DMS114 treated with DMSO at 0.1 percent for 48 hours (cell line): ENCODE results near the gene RALGAPB.
"Not testable (repeated sequence)": the region's sequence is repeated elsewhere in the genome, so short reads cannot be mapped to it uniquely, and the experiment has no call there.

Source experiments
- DNase-seq: peaks from one replicate; lab custom pipeline; 2025; ENCODE audit not compliant: unreplicated experiment; lab: John Stamatoyannopoulos, UW

Gene RALGAPB

DNA sequence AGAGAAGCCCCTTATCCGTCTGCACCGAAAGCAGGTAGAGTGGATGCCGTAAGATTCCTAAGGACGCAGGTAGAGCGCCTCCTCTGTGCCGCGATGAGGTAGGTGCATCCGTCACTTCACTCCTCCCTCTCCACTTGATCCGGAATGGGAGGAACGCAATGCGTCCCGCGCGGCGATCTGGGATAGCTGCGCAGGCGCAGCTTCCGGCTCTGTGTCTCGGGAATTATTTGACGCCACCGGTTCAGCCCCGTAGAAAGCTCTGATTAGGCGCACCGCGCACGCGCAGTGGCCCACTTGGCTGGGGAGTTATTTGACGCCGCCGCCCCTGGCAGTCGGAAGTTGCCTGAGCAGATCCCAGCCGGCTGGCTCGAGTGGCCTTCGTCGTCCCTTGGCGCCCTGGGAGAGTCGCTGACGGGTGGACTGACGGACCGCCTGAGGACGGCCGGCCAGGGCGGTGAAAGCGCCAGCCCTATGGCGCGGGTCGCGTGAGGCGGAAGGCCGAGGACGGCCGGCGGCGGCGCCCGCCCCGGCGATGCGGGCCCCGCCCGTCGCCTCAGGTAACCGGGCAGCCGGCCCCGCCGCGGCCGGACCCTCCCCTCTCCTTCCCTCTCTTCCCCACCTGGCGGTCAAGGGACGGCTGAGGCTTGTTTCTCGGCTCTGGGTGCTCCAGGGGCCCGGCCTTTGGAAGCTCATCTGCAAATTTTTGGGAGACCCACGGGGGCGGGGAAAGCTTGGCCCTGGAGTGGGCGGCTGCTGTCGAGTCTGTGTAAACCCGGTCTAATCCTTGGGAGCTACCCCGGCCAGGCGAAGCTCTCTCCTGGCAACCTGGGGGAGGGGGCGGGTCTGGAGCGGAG, at the start of gene RALGAPB:
TSS of gene RALGAPB (plus strand) at position 331 of the 854 bp plus-strand sequence. CDS start 15,590 bp downstream, outside the sequence.
- DNase-seq = peak; percentile 93

DNA sequence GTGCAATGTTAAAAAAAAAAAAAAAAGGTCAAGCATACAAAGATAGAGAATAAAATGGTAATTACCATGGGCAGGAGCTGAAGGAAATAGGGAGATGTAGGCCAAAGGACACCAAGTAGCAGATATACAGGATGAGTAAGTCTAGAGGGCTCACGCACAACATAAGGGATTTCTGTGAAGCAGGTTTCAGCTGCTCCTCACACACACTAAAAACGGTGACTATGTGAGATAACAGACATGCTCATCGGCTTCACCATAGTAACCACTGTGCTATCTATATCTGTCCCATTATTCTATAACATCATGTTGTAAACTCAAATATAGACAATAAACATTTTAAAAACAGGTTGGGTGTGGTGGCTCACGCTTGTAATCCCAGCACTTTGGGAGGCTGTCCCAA, 49.1 kb upstream of the RALGAPB start:
- no peak for DNase-seq

DNA sequence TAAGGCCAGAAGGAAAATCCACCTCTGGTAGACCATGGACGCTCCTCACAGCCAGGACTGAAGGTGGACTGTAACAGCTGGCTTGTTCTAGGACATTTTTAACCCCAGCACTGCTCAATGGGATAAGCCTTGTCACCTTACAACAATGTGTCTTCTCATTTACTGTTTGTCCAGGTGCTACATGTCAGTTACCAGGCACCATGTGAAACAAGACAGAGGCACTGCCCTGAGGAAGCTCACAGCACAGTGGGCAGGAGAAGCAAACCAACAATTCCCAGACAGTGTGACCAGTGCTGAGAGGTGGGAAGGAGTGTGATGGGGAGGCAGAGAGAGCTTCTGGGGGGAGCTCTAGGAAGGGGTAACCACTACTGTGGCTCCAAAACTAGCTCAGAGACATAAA, 48.2 kb upstream of the RALGAPB start:
- DNase-seq = no peak

DNA sequence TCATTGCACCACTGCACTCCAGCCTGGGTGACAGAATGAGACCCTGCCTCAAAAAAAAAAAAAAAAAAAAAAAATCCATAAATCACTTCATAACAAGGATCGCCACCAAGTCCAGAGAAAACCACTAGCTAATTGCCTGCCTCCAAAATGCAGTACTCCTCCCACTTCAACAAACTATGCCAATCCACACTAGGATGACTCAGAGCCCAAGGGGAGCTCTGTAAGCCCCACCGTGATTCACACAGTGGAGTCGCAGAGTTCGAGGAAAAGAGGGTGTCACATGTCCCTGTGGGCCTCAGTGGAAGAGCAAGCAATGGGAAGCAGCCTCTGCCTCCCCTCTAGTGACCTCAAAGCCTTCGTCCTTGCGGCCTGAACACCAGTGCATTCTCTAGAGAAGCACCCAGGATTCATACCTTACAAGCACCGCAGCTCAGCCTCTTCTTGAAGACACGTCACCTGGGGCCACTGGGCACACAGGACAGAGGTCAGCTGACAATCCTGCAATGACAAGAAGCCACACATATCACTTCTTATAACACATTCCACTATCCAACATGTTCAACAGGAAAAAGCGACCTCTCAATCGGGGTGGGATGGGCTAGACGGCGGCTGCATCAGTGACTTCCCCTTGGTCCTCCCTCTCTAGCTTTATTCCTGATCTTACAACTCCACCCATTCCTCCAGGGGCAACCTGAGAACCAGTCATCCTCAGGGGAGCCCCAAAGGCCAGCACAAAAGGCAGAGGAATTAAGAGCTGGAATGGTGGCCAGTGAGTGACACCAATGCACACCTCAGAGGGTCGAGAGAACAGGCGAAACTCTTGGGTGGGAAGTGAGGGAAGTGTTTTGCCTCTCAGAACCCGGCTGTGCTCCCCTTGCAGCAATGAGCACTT, 46.4 kb upstream of the RALGAPB start:
- no peak for DNase-seq

DNA sequence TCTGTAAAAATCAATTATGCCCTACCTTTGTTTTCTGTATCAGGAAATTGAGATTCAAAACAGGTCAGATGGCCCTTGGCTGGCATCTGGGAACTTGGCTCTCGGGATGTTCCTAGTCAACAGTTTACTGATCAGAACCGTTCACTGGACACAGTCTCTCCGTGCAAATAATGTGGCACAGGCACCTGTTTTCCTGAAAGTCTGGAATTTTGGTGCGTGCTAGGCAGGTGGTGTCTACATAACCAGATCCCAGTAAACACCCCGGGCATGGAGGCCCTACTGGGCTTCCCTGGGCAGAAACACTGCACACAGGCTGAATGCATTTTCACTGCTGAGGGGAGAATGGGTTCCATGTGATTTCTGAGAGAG, 45.0 kb upstream of the RALGAPB start:
- no peak for DNase-seq

DNA sequence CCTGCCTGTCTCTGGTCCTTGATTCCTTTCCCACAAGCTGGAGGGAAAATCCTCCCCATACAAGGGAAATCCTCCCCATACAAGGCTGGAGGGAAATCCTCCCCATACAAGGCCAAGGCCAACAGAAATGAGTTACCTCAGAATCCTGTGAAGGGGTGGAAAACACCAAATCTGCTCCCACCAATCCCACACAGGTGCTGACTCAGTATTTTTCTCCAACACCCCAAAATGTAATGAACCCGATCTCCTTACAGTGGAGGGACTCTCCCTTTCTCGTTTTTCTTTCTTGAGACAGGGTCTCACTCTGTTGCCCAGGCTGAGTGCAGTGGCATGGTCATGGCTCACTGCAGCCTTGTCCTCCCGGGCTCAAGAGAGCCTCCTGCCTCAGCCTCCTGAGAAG, 43.8 kb upstream of the RALGAPB start:
- DNase-seq = no peak

DNA sequence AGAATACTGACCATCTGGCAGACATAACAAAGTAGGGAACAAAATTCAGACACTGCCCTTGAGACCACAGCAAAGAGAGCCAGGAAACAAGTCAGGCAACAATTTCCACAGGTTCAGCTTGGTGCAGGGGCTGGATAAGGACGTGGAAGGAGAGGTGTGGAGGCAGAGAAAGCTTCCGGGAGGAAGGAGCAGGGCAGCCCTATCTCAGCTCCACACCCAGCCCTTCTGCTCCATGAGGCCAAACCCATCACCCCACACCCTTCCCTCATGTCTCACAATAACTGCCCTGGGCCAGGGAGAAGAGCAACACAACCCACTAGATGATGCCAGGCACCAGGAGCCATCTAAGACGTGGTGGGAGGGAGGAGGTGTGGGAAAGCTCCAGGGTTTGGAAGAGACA, 43.3 kb upstream of the RALGAPB start:
- DNase-seq = no peak

DNA sequence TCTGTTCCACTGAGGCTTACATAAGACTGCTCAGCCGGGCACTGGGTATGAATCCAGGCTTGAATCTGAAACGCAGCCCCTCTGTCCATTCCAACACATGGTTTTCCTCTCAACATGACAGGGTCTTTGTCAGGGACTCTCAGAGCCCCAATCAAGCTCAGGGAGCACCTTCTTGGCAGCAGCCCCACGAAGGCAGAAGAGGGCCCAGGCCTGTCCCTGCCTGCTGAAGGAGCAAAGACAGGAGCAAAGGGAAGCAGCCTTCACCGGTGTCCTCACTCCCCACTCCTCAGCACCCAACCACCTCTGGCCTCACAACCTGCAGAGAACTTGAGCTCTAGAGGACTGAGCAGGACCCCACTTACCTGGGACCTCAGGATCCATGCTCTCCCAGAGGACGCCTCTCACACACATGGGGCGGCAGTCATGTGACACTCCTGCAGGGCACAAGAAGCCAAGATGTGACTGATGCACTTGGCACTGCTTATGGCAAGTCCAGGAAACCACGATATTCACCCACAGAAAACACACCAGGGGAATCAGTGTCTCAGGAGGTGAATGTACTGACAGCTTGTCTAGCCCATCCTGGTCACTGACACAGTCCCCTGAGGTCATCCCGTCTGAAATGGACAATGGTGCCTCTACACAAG, 41.8 kb upstream of the RALGAPB start:
- DNase-seq = no peak

DNA sequence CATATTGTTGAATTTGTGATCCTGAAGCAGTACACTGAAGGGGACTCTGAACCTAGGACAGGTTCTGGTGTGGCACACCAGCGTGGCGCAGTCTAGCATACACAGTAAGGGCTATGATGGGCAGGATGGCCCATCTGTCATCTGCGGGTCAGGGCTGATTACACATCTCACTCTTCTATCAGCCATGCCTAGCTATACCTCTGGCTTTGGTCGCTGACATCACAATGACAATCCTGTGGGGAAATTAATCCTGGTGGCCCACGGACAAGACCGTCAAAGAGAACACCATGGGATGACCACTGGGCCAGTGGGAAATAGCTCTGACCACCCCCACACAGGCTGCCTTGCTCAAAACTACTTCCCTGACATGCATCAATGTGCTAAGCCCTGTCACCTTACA, 40.4 kb upstream of the RALGAPB start:
- DNase-seq = no peak

DNA sequence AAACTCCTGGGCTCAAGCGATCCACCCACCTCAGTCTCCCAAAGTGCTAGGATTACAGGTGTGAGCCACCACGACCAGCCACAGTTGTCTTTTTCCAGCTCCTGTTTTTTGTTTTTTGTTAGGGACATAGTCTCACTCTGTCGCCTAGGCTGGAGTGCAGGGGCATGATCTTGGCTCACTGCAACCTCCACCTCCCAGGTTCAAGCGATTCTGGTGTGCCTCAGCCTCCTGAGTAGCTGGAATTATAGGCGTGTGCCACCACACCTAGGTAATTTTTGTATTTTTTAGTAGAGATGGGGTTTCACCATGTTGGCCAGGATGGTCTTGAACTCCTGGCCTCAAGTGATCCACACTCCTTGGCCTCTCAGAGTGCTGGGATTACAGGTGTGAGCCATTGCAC, 39.8 kb upstream of the RALGAPB start:
- DNase-seq = not testable (repeated sequence)

DNA sequence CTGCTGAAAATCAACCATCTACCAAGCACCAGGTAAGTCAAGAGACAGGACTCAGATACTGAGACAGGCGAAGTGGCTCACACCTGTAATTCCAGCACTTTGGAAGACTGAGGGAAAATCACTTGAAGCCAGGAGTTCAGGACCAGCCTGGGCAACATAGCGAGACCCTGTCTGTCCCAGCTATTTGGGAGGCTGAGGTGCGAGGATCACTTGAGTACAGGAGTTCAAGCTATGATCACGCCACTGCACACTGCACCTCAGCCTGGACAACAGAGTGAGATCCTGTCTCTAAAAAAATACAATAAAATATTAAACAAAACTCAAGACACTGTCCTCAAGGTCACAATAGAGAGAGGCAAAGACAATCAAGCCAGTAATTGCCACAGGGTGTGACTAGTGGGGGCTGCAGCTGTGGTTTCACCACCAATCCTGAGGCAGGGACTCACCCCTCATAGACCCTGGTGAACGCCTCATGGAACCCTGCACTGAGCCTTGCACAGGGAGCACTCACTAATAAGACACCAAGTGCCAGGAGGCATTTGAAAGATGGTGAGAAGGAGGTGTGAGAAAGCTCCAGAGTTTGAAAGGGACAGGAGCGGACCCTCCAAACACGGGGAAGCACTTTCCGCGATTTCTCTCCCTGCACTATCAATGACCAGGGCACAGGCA, 39.2 kb upstream of the RALGAPB start:
- no peak for DNase-seq

DNA sequence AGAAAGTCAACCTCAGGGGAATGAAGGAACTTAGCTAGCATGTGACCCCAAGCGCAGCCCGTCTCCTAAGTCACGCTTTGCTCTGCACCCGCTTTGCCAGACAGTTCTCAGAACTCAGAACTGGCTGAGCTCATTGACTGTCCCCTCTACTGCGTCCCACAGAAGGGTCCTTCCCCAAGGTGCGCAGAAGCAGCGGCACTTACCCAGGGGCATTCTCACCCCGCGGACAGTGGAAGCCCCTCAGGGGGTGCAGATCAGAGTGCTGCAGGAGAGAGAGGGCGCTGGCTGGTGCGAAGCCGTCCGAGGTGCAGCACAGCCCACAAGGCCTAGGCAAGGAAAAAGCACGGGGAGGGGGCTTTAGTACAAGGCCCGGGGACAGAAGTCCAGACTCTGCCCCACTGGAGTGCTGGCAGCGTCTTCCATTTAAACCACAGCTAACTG, 38.3 kb upstream of the RALGAPB start:
- DNase-seq = no peak

DNA sequence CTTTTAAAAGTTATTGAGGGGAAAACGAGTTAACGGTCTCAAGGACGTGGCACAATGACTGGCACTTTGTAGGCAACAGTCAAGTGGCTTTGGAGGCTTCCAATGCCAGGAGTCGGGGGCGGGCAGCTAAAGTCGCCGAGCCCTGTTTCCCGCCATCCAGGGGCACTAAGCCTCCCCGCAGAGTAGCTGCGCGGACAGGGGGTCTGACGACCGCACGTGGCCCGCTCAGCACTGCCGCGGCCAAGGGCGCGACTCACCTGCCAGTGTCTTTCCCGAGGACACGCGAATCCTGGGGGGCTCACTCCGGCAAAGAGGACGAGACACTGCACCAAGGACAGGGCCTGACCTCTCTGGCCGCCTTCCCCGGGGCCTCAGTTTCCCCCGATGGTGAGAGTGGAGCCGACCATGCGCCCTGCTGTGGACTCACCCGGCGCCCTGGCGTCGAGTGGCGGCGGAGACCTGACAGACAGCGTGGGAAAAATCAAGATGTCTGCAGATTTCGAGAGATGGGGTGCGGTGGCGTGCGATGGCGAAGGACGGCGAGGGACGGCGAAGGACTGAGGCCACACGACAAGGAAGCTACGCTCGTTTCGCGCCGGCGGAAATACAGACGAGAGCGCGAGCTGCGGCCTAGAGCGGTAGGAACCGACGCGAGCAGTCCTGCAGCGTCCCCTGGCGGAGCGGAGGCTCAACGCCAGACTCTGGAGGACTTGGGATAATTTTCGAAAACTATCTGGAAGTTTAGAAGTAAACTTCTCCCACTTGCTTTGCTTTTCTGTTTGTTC, 37.7 kb upstream of the RALGAPB start, which contains the start of gene SNHG17:
TSS of gene SNHG17 (minus strand) at position 559 of the 785 bp plus-strand sequence.
- peak; percentile 71 for DNase-seq

DNA sequence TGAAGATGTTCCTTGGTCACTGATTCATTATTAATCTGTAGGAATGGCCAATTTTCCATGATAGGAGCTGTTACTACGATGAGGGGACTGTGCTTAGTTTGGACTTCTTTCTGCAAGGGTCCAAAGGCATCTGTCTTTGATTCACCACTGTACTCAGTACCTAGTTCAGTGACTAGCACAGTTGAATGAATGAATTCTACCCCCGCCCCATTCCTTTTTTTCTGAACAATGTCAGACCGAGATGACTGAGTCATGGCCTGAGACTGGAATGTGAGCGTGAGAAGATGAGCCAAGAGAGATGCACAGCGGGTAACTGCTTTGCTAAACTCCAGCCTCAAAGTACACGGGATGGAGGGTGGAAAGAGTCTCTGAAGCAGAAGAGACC, 37.1 kb upstream of the RALGAPB start:
- no peak for DNase-seq

DNA sequence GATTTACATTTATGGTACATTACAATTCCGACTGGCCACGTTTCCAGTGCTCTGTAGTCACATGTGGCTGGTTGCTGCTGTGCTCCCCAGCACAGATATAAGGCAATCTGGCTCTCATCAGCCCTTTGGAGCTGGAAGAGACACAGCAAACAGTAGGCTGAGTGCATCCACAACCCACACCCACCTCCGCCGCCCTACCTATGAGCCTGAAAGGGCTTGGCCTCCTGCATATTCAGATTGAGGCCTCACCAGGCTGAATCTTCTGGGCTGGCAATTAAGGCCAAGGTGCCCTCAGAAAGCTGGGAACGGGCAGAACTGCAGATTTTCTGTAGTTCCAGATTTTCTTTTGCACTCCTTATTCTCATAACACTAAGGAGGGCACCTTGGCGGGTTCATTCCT, 34.8 kb upstream of the RALGAPB start:
- no peak for DNase-seq

DNA sequence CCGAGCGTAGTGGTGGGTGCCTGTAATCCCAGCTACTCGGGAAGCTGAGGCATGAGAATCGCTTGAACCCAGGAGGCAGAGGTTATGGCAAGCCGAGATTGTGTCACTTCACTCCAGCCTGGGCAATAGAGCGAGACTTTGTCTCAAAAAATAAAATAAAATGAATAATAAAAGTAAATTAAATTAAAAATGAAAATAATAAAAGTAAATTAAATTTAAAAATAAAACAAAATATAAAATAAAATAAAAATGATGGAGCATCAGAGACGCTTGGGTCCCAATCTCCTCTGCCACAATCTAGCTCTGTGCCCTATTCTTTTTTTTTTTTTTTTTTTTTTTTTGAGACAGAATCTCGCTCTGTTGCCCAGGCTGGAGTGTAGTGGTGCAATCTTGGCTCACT, 31.5 kb upstream of the RALGAPB start:
- DNase-seq = not testable (repeated sequence)

DNA sequence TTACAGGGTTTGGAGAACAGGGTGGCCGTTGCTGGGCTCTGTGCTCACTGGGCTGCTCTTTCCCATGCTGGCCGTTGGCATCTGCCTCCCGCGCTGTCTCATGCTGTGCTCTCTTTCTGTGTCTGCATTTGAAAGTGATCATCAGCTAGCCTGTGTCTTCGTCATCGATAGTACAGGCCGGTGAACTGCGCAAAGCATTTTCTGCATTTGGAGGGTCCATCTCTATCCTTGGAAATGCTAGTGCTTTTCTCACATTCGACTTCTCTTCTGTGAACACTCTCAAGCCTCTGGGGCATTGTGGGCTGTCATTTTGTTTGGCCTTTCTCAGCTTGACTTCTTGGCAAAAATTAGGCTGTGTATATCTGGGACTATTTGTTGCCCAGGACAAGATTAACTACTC, 30.7 kb upstream of the RALGAPB start:
- no peak for DNase-seq

DNA sequence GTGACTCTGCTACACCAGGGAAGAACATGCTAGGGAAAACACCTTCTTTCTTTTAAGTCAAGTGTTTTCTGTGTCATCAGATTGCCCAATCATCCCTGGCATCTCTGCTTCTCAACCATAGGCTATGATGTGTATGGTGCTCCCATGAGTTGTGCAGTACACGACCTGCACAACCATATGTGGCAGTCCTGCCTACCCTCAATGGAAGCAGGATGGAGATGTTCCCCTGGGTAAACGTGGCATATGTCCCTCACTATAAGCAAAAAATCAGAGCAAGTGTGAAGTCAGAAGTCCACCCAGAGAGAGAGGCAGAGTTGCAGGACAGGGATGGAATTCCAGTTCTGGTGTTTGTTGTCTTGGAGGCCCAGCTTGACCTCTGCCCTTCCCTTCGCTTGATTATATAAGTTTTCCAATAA, 27.3 kb upstream of the RALGAPB start:
- no peak for DNase-seq

DNA sequence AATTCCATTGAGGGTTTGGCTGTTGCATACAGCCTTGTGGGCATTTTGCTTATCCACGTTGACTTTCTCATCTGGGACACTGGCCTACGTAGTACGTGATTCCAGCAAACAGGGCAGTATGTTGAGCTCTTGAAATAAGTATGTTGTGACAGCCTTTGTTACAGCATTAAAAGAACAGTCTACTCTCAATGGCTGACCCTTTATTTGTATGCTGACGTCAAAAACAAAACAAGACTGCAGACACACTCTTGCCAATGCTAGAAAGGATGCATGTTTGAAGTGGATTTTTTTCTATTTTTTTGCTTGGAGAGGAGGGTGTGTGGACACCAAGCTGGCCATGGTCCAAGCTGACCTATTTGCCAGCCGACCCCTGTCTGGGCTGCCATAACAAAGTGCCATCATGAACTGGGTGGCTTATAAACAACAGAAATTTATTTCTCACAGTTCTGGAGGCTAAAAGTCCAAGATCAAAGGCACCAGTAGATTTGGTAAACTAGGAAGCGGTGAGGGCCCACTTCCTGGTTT, 26.7 kb upstream of the RALGAPB start:
- DNase-seq = no peak
